Measurements from ENCODE around the gene IFNGR2. TPM values are rescaled to one million over a fixed set of nuclear protein-coding genes. Genes with fewer than 3 reads are reported as not detected.

Gene IFNGR2
- total RNA-seq, 1 experiment from 2014 or later: 44.1 TPM

DNA sequence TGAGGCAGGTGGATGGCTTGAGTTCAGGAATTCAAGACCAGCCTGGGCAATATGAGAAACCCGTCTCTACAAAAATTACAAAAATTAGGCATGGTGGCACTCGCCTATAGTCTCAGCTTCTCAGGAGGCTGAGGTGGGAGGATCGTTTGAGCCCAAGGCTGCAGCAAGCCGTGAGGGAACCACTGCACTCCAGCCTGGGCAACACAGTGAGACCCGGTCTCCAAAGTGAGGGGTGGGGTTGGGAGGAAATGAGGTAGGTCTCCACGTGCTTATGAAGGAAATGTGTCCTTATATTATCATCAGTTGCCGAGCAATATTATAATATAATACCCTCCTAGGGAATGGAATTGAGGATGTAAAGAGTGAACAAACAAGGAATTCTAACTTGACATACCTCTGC, 73.9 kb downstream of the IFNGR2 start:
- H2BK120ac ChIP-seq (ENCODE audit: low read depth, low read length, poor library complexity, severe bottlenecking): no peak overlapping the region
- H3K4me1 ChIP-seq (ENCODE audit: insufficient read depth, low read length): peaks cover 2% of the 10 kb centered on the region; the same call in 1 of the 2 replicates
- peaks cover 2% of the 10 kb centered on the region for H3K79me1 ChIP-seq (ENCODE audit: insufficient read depth, low read depth, low read length, poor library complexity, severe bottlenecking)
- no peak overlapping the region for H3K14ac ChIP-seq (ENCODE audit: insufficient read depth, low read length)
- no peak overlapping the region for H4K5ac ChIP-seq (ENCODE audit: insufficient read length, low read depth, low read length)
- no peak overlapping the region for H3K23ac ChIP-seq (ENCODE audit: insufficient read length, low read depth, low read length)
- no peak overlapping the region for H2BK5ac ChIP-seq (ENCODE audit: insufficient read length, low read length)
- no peak overlapping the region for H3K18ac ChIP-seq (ENCODE audit: insufficient read length, low read depth, low read length)
- no peaks in the 10 kb centered on the region for H3K9me3 ChIP-seq (ENCODE audit: control insufficient read depth, low read depth, low read length)
- H2BK15ac ChIP-seq (ENCODE audit: low read depth, low read length): no peak overlapping the region
- H4K8ac ChIP-seq (replicated peaks; ENCODE audit: insufficient read length, low read depth, low read length): no peak overlapping the region
- WGBS (ENCODE audit: extremely low coverage, insufficient read length, low lambda C conversion rate): no CpG with 5 or more reads among the region's 7 CpGs
- H3K4me2 ChIP-seq (ENCODE audit: insufficient read depth, insufficient read length, low read length): no peak overlapping the region
- no peak overlapping the region for H3K9ac ChIP-seq (ENCODE audit: extremely low read depth, insufficient read length, low read length)
- no peaks in the 10 kb centered on the region for H3K27me3 ChIP-seq (ENCODE audit: insufficient read depth, low read length)
- no peaks in the 10 kb centered on the region for H3K79me2 ChIP-seq (ENCODE audit: insufficient read depth, low read length)
- H3K27ac ChIP-seq (ENCODE audit: insufficient read length, low read depth, low read length): no peak overlapping the region
- TF ChIP-seq CTCF (conservative IDR thresholded peaks at IDR 0.05): no peak
- no peak overlapping the region for H4K91ac ChIP-seq (ENCODE audit: insufficient read length, low read depth, low read length)
- H2AK5ac ChIP-seq (ENCODE audit: insufficient read length, low read length): no peak overlapping the region
- Mint-ChIP-seq H3K27me3 (ENCODE audit: low read depth) (peaks cover 2% of the 10 kb centered on the region; the same call in 1 of the 2 replicates), H3K4me1 (peaks cover 6 to 8% of the 10 kb centered on the region in 2 experiments), H3K36me3 (ENCODE audit: insufficient read depth in 1 of 3, low read depth in 3 of 3) (no peaks in the 10 kb centered on the region; a peak in 2 of 7 replicates), H3K4me3 (no peak overlapping the region), H3K27ac (no peak overlapping the region), H3K9me3 (no peaks in the 10 kb centered on the region)
- no peak overlapping the region for H3K56ac ChIP-seq (ENCODE audit: insufficient read length, low read depth, low read length)
- H4K20me1 ChIP-seq (ENCODE audit: control insufficient read depth, insufficient read depth, insufficient read length): no peaks in the 10 kb centered on the region
- no peak overlapping the region for H2BK12ac ChIP-seq (ENCODE audit: insufficient read length, low read depth, low read length)
- DNase-seq: no peak
- H2BK20ac ChIP-seq (ENCODE audit: low read depth, low read length, poor library complexity, severe bottlenecking): no peak overlapping the region
- H3K4ac ChIP-seq (ENCODE audit: low read depth, low read length): no peak overlapping the region
- H3T11ph ChIP-seq (ENCODE audit: low read length): no peak overlapping the region
- H3K23me2 ChIP-seq (ENCODE audit: insufficient read length, low read depth, low read length, poor library complexity, severe bottlenecking): peaks cover 20% of the 10 kb centered on the region
- H2AFZ ChIP-seq (ENCODE audit: low read length): no peak overlapping the region
